ENCODE data around the gene SNX1.

- TF ChIP-seq CTCF (IDR thresholded peaks at IDR 0.05), result no peak
- TF ChIP-seq POLR2A (IDR thresholded peaks at IDR 0.05), result no peak
These were observed 84.5 kb downstream of the SNX1 start for GRCh38 chr15:64180235-64180824.
